ENCODE measurements around the gene SETD3. TPM values are rescaled to one million over a fixed set of nuclear protein-coding genes. Genes with fewer than 3 reads are reported as not detected.

SETD3 gene
- total and polyA plus RNA-seq, 2 donors (not counting 1 experiment from before 2014, with no cell fraction given), result 11.0 to 32.1 TPM

DNA sequence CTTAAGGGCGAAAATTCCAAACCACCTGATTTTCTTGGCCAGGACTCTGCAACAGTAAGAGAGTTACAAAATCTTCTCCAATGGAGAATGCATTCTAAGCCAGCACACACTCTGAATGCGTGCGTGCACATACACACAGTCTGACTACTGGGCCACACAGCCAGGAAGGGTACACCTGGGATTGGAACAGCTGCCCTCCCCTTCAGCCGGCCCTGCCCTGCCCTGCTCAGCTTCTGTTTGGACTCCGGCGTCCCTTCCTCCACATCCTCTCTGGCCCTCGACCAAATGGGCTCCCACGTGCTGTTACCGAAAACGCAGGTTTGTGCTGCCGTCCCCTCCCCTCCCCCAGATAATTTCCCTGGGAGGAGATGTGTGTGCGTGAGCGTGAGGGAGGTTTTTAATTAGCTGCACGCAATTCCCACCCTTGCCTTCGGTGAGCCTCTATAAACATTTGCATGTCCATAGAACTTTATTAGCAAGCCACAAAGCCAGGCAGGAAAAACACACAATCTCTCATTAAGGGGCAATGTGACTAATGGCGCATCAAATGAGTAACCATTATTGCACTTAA, 43.5 kb upstream of the SETD3 start:
- no peak overlapping the region for H3K4me3 Mint-ChIP-seq

DNA sequence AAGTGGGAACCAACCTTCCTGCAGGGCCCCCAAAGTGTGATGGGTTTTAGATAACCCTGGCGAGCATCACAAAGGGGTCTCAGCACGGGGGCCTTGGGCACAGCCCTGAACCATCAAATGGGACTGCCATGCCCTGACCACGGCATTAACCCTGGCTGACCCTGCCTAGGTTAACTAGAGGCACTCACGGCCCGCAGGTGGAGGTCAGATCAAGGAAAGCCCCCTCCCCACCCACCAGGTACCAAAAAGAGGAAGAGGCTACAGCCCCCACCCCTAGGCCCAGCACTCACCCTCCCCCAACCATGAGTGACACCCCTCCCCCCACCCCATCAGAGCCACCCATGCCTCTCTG, 43.0 kb upstream of the SETD3 start:
- Histone ChIP-seq H2AFZ (ENCODE audit: insufficient read depth, low read depth, low read length, poor library complexity, severe bottlenecking) (no peak overlapping the region), H3K9me3 (ENCODE audit: control extremely low read depth in 1 of 3, control insufficient read depth in 2 of 3, insufficient read depth in 1 of 3, low read length in 2 of 3) (no peaks in the 10 kb centered on the region), H3K79me2 (ENCODE audit: control insufficient read depth, insufficient read depth, low read length) (no peaks in the 10 kb centered on the region), H3K4me3 (ENCODE audit: control extremely low read depth in 1 of 5, extremely low read depth in 1 of 5, insufficient read depth in 1 of 5, low read depth in 2 of 5, low read length in 4 of 5) (no peak overlapping the region), H3K27ac (ENCODE audit: low read length in 2 of 2) (no peak overlapping the region), H3K9ac (ENCODE audit: low read length) (no peak overlapping the region), H3K4me1 (ENCODE audit: control insufficient read depth in 2 of 2, insufficient read depth in 2 of 2, low read length in 2 of 2) (no peaks in the 10 kb centered on the region), H3K27me3 (replicated peaks in 1 of 4; ENCODE audit: control extremely low read depth in 1 of 4, control insufficient read depth in 3 of 4, insufficient read depth in 4 of 4, low read length in 3 of 4) (no peaks in the 10 kb centered on the region), H3K4me2 (replicated peaks; ENCODE audit: low read depth, low read length, poor library complexity, severe bottlenecking) (no peak overlapping the region), H4K20me1 (ENCODE audit: control insufficient read depth, insufficient read depth, low read length, poor library complexity, severe bottlenecking) (no peaks in the 10 kb centered on the region), H3K36me3 (replicated peaks in 1 of 2; ENCODE audit: control extremely low read depth in 1 of 2, control insufficient read depth in 1 of 2, extremely low read depth in 1 of 2, insufficient read depth in 2 of 2, low read length in 1 of 2) (no peaks in the 10 kb centered on the region)
- ChIA-PET POLR2A (no interaction called here), CTCF (interaction anchor here (0.9 to 1.2 kb wide), 2 partner anchors 105 to 375 kb away, joined by 3 to 4 read pairs; no protein-coding TSS in a partner anchor)
- Mint-ChIP-seq H3K27ac (no peak overlapping the region), H3K27me3 (no peaks in the 10 kb centered on the region), H3K4me1 (no peaks in the 10 kb centered on the region), H3K9me3 (ENCODE audit: insufficient read depth) (no peaks in the 10 kb centered on the region), H3K4me3 (no peak overlapping the region)
- TF ChIP-seq, protein P1, sequence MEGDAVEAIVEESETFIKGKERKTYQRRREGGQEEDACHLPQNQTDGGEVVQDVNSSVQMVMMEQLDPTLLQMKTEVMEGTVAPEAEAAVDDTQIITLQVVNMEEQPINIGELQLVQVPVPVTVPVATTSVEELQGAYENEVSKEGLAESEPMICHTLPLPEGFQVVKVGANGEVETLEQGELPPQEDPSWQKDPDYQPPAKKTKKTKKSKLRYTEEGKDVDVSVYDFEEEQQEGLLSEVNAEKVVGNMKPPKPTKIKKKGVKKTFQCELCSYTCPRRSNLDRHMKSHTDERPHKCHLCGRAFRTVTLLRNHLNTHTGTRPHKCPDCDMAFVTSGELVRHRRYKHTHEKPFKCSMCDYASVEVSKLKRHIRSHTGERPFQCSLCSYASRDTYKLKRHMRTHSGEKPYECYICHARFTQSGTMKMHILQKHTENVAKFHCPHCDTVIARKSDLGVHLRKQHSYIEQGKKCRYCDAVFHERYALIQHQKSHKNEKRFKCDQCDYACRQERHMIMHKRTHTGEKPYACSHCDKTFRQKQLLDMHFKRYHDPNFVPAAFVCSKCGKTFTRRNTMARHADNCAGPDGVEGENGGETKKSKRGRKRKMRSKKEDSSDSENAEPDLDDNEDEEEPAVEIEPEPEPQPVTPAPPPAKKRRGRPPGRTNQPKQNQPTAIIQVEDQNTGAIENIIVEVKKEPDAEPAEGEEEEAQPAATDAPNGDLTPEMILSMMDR (IDR thresholded peaks at IDR 0.05), result no peak
- no peak for TF ChIP-seq EZH2 (IDR thresholded peaks at IDR 0.05; ENCODE audit: borderline replicate concordance, insufficient read depth, low read depth, low read length, poor library complexity, severe bottlenecking)
- WGBS (ENCODE audit: insufficient coverage), result 93% methylated on average over 2 of the region's 5 CpGs
- intact Hi-C loops (cut with micrococcal nuclease), result no loop called here
- no peak for DNase-seq
- ATAC-seq (ENCODE audit: low read depth), result no peak

More for the DNA sequence above, 43.5 kb upstream of the SETD3 start:
- H3K9me3 ChIP-seq (ENCODE audit: control extremely low read depth in 1 of 3, control insufficient read depth in 2 of 3, insufficient read depth in 1 of 3, low read length in 2 of 3), result no peaks in the 10 kb centered on the region
- POLR2A ChIA-PET, result no interaction called here
- Mint-ChIP-seq H3K9me3 (ENCODE audit: insufficient read depth) (no peaks in the 10 kb centered on the region), H3K27ac (no peak overlapping the region), H3K27me3 (no peaks in the 10 kb centered on the region), H3K4me1 (no peaks in the 10 kb centered on the region)
- no peak overlapping the region for H3K27ac ChIP-seq (ENCODE audit: low read length in 2 of 2)
- no peak for TF ChIP-seq EZH2 (IDR thresholded peaks at IDR 0.05; ENCODE audit: borderline replicate concordance, insufficient read depth, low read depth, low read length, poor library complexity, severe bottlenecking)
- TF ChIP-seq, protein P1 (IDR thresholded peaks at IDR 0.05), result no peak
- H3K79me2 ChIP-seq (ENCODE audit: control insufficient read depth, insufficient read depth, low read length), result no peaks in the 10 kb centered on the region
- no peaks in the 10 kb centered on the region for H3K36me3 ChIP-seq (replicated peaks in 1 of 2; ENCODE audit: control extremely low read depth in 1 of 2, control insufficient read depth in 1 of 2, extremely low read depth in 1 of 2, insufficient read depth in 2 of 2, low read length in 1 of 2)
- CTCF ChIA-PET, result interaction anchor here (0.9 to 1.2 kb wide), 2 partner anchors 104 to 375 kb away, joined by 3 to 4 read pairs; no protein-coding TSS in a partner anchor
- intact Hi-C loops (cut with micrococcal nuclease), result no loop called here
- no peak overlapping the region for H3K4me3 ChIP-seq (ENCODE audit: control extremely low read depth in 1 of 5, extremely low read depth in 1 of 5, insufficient read depth in 1 of 5, low read depth in 2 of 5, low read length in 4 of 5)
- H3K4me2 ChIP-seq (replicated peaks; ENCODE audit: low read depth, low read length, poor library complexity, severe bottlenecking), result no peak overlapping the region
- no peak overlapping the region for H2AFZ ChIP-seq (ENCODE audit: insufficient read depth, low read depth, low read length, poor library complexity, severe bottlenecking)
- H3K9ac ChIP-seq (ENCODE audit: low read length), result no peak overlapping the region
- H3K27me3 ChIP-seq (replicated peaks in 1 of 4; ENCODE audit: control extremely low read depth in 1 of 4, control insufficient read depth in 3 of 4, insufficient read depth in 4 of 4, low read length in 3 of 4), result no peaks in the 10 kb centered on the region
- H3K4me1 ChIP-seq (ENCODE audit: control insufficient read depth in 2 of 2, insufficient read depth in 2 of 2, low read length in 2 of 2), result no peaks in the 10 kb centered on the region
- 85% methylated on average over 5 of the region's 16 CpGs for WGBS (ENCODE audit: insufficient coverage)
- DNase-seq (no peak), ATAC-seq (ENCODE audit: low read depth) (no peak)
- H4K20me1 ChIP-seq (ENCODE audit: control insufficient read depth, insufficient read depth, low read length, poor library complexity, severe bottlenecking), result no peaks in the 10 kb centered on the region
